AG09319 (cell line): ENCODE measurements around the gene CASP4.
"Not testable (repeated sequence)": the region's sequence is repeated elsewhere in the genome, so short reads cannot be mapped to it uniquely, and the experiment has no call there.

ENCODE experiments used
- DNase-seq: peaks from one replicate; pipeline ENCODE4 v3.0.0-alpha.2; 2010; ENCODE audit warnings: low read depth; ENCODE audit errors: extremely low read depth
- CTCF ChIP-seq: IDR thresholded peaks from 2 replicates; pipeline ENCODE4 v1.5.1; 2011; ENCODE audit warnings: low read depth, mild to moderate bottlenecking, inconsistent platforms, low read length, moderate library complexity

The CASP4 gene

GRCh38 chr11:104973616-104974015 lies 5.2 kb upstream of the CASP4 start:
- no peak for TF ChIP-seq CTCF
- DNase-seq: no peak

GRCh38 chr11:104972924-104973323 lies 4.5 kb upstream of the CASP4 start:
- not testable (repeated sequence) for DNase-seq

- TF ChIP-seq CTCF: no peak
- no peak for DNase-seq
Measured at GRCh38 chr11:104970756-104971155, 2.4 kb upstream of the CASP4 start.

- TF ChIP-seq CTCF: no peak
- no peak for DNase-seq
Measured at GRCh38 chr11:104968856-104969776, 742 bp upstream of the CASP4 start.

- TF ChIP-seq CTCF: no peak
- DNase-seq: no peak
Measured at GRCh38 chr11:104967534-104968354, 630 bp downstream of the CASP4 start.

GRCh38 chr11:104965735-104966134 lies 2.6 kb downstream of the CASP4 start:
- no peak for DNase-seq
- TF ChIP-seq CTCF: no peak

- no peak for DNase-seq
- no peak for TF ChIP-seq CTCF
Measured at GRCh38 chr11:104964247-104964646, 4.1 kb downstream of the CASP4 start.
